Loucy (cell line): ENCODE measurements around the gene OXA1L.

Experiments used
- CTCF ChIP-seq: fragments of 200-600 bp; sonication (generic); conservative IDR thresholded peaks from 2 replicates; pipeline ENCODE4 v1.5.1; 2014; ENCODE audit warnings: mild to moderate bottlenecking, antibody characterized with exemption, low read length
- EZH2phosphoT487 ChIP-seq: fragments of 200-600 bp; IDR thresholded peaks from 2 replicates; pipeline ENCODE4 v1.6.1; 2018; ENCODE audit warnings: antibody characterized with exemption, mild to moderate bottlenecking, moderate library complexity, borderline replicate concordance

- TF ChIP-seq CTCF (no peak), EZH2phosphoT487 (no peak)
Measured at GRCh38 chr14:22770481-22771187, 4.1 kb downstream of the OXA1L start.
